T47D (cell line): ENCODE data around the gene SMARCB1.

ENCODE experiments used
- DNase-seq, 2 experiments: peaks; one replicate each; pipeline versions ENCODE4 v3.0.0 to v3.0.0-alpha.2; 2011 to 2012; ENCODE audit warnings: low read depth in 1 of 2, low spot score in 1 of 2
- JUND ChIP-seq: IDR thresholded peaks from 2 replicates; pipeline ENCODE4 v1.6.1; 2012; ENCODE audit warnings: low read depth
- in situ Hi-C: cut with HindIII; loops from 2 replicates; pipeline ENCODE4 v1.10.0; 2016; ENCODE audit warnings: low sequenced_read_pairs, low pct_unique_long_range_greater_than_20kb

SMARCB1 gene

GRCh38 chr22:23767673-23768548, 18.9 kb upstream of the SMARCB1 start, which contains the start of gene CHCHD10:
CHCHD10 (minus strand) TSS chr22:23767972; CDS start chr22:23767874, 98 bp downstream.
- no peak for TF ChIP-seq JUND
- in situ Hi-C loops = no loop called here
- DNase-seq = peak; percentile 72 to 82

- no peak for DNase-seq
These were observed 17.3 kb upstream of the SMARCB1 start for GRCh38 chr22:23769321-23769965.

GRCh38 chr22:23772315-23772648, 14.5 kb upstream of the SMARCB1 start:
- no peak for DNase-seq
- in situ Hi-C loops = no loop called here
- no peak for TF ChIP-seq JUND

More at GRCh38 chr22:23769321-23769965, 17.3 kb upstream of the SMARCB1 start:
- in situ Hi-C loops = no loop called here
- no peak for TF ChIP-seq JUND

GRCh38 chr22:23772649-23773473, 13.9 kb upstream of the SMARCB1 start, which contains the start of gene MMP11:
MMP11 (plus strand) TSS chr22:23772849; CDS start chr22:23772871, 22 bp downstream.
- peak; percentile 45 to 59 for DNase-seq
- in situ Hi-C loops = no loop called here
- TF ChIP-seq JUND = no peak

- no peak for TF ChIP-seq JUND
- DNase-seq = no peak
These were observed 13.2 kb upstream of the SMARCB1 start for GRCh38 chr22:23773483-23774113.

GRCh38 chr22:23774114-23774921, 12.4 kb upstream of the SMARCB1 start:
- TF ChIP-seq JUND = no peak
- no peak for DNase-seq
- in situ Hi-C loops = no loop called here

More at GRCh38 chr22:23773483-23774113, 13.2 kb upstream of the SMARCB1 start:
- in situ Hi-C loops = no loop called here

GRCh38 chr22:23774922-23775436, 11.8 kb upstream of the SMARCB1 start:
- TF ChIP-seq JUND = no peak
- in situ Hi-C loops = no loop called here
- DNase-seq = no peak

GRCh38 chr22:23775779-23776375, 10.9 kb upstream of the SMARCB1 start:
- in situ Hi-C loops = no loop called here
- TF ChIP-seq JUND = no peak

GRCh38 chr22:23777776-23778576, 8.8 kb upstream of the SMARCB1 start:
- in situ Hi-C loops = no loop called here
- DNase-seq = no peak
- TF ChIP-seq JUND = no peak

More at GRCh38 chr22:23775779-23776375, 10.9 kb upstream of the SMARCB1 start:
- peak in 1 of 2 experiments; percentile 35 for DNase-seq

- in situ Hi-C loops = no loop called here
- DNase-seq = no peak
- TF ChIP-seq JUND = no peak
These were observed 8.2 kb upstream of the SMARCB1 start for GRCh38 chr22:23778577-23778900.
